HCT116 (cell line): Measurements from ENCODE around the gene SUGP2. TPM values are rescaled to one million over a fixed set of nuclear protein-coding genes. Genes with fewer than 3 reads are reported as not detected.

ENCODE experiments used
- ATAC-seq: fragments of 200-7000 bp; cut with Tn5 transposase; 2 replicates; pipeline ENCODE4 v1.9.1; 2020; ENCODE audit warnings: mild to moderate bottlenecking, moderate library complexity
- BruUV-seq: library from RNA; stranded (reverse); fragments of 400-500 nt; replicated peaks from 2 replicates; lab custom pipeline; 2021; lab: Mats Ljungman, UMichigan
- CTCF ChIA-PET: fragments of 300-600 bp; sonication (Branson Sonifier 250); formaldehyde crosslinking; loops from one replicate; lab custom pipeline; 2021; ENCODE audit warnings: antibody characterized with exemption; lab: Charles Lee
- POLR2A ChIA-PET: fragments of 300-600, 350-600 bp; sonication (Branson Sonifier 250); formaldehyde crosslinking; loops from one replicate; lab custom pipeline; 2021; ENCODE audit warnings: antibody characterized with exemption; lab: Charles Lee
- RAD21 ChIA-PET, 2 experiments: fragments of 300-600 bp; sonication (Branson Sonifier 250); formaldehyde crosslinking; loops; one replicate each; lab custom pipeline; 2023; ENCODE audit warnings: low total read pairs in 2 of 2; ENCODE audit not compliant: uncharacterized antibody in 2 of 2, unreplicated experiment in 2 of 2, low non-redundant PET in 1 of 2; lab: Charles Lee
- DNase-seq: peaks from one replicate; pipeline ENCODE4 v3.0.0-alpha.2; 2010; ENCODE audit warnings: low read depth, low spot score
- H2AFZ ChIP-seq: fragments of 200-600 bp; shearing (Covaris generic), sonication (generic); 2 replicates; pipeline ENCODE4 v1.6.1; 2017; ENCODE audit warnings: low read depth, mixed run types, mixed read lengths, antibody characterized with exemption, low read length; ENCODE audit not compliant: poor library complexity, severe bottlenecking
- H3K27ac ChIP-seq: 2 replicates; pipeline ENCODE4 v1.5.1; 2012; ENCODE audit warnings: low read depth, low read length
- H3K27me3 ChIP-seq: fragments of 200-600 bp; sonication (generic); 2 replicates; pipeline ENCODE4 v1.6.1; 2016; ENCODE audit warnings: mixed run types, low read length, mixed read lengths; ENCODE audit not compliant: insufficient read depth
- H3K36me3 ChIP-seq, 2 experiments: fragments of 200-500 bp in 1 of 2; fragments of 200-600 bp in 1 of 2; sonication (Bioruptor generic) in 1 of 2; sonication (generic) in 1 of 2; 2 replicates each; pipeline versions ENCODE4 v1.5.1 to v1.6.1; 2014 to 2016; ENCODE audit warnings: low read length in 2 of 2, inconsistent platforms in 1 of 2, mixed read lengths in 1 of 2, mixed run types in 1 of 2; ENCODE audit not compliant: insufficient read depth in 2 of 2, control insufficient read depth in 1 of 2
- H3K4me1 ChIP-seq, 2 experiments: fragments of 200-600 bp in 1 of 2; sonication (generic) in 1 of 2; 2 replicates each; pipeline versions ENCODE4 v1.5.1 to v1.6.1; 2012 to 2017; ENCODE audit warnings: low read length in 2 of 2, inconsistent platforms in 1 of 2, mild to moderate bottlenecking in 1 of 2, mixed read lengths in 1 of 2, mixed run types in 1 of 2, moderate library complexity in 1 of 2; ENCODE audit not compliant: insufficient read depth in 2 of 2, control insufficient read depth in 1 of 2
- H3K4me2 ChIP-seq: fragments of 200-600 bp; sonication (generic); 2 replicates; pipeline ENCODE4 v1.6.1; 2017; ENCODE audit warnings: mixed run types, low read length, mixed read lengths
- H3K4me3 ChIP-seq, 2 experiments: fragments of 200-600 bp in 1 of 2; sonication (generic) in 1 of 2; replicated peaks in 1 of 2; 2 replicates each; pipeline ENCODE4 v1.5.1; 2011 to 2016; ENCODE audit warnings: low read length in 2 of 2, control low read depth in 1 of 2, low read depth in 1 of 2, mild to moderate bottlenecking in 1 of 2, mixed read lengths in 1 of 2, mixed run types in 1 of 2
- H3K79me2 ChIP-seq: fragments of 200-600 bp; sonication (generic); 2 replicates; pipeline ENCODE4 v1.6.1; 2017; ENCODE audit warnings: mild to moderate bottlenecking, mixed run types, low read length, moderate library complexity, mixed read lengths; ENCODE audit not compliant: insufficient read depth
- H3K9ac ChIP-seq: fragments of 200-600 bp; sonication (generic); 2 replicates; pipeline ENCODE4 v1.6.1; 2016; ENCODE audit warnings: low read length, mixed read lengths
- H3K9me2 ChIP-seq: fragments of 200-600 bp; sonication (generic), shearing (Covaris generic); 2 replicates; pipeline ENCODE4 v1.6.1; 2017; ENCODE audit warnings: mixed run types, mild to moderate bottlenecking, moderate library complexity; ENCODE audit not compliant: insufficient read depth
- H3K9me3 ChIP-seq, 2 experiments: fragments of 200-500 bp in 1 of 2; fragments of 200-600 bp in 1 of 2; sonication (Bioruptor generic) in 1 of 2; sonication (generic) in 1 of 2; 2 replicates each; pipeline ENCODE4 v1.6.1; 2014 to 2017; ENCODE audit warnings: low read length in 2 of 2, mixed read lengths in 2 of 2, inconsistent platforms in 1 of 2, low read depth in 1 of 2, mild to moderate bottlenecking in 1 of 2, mixed run types in 1 of 2, moderate library complexity in 1 of 2; ENCODE audit not compliant: control insufficient read depth in 1 of 2, insufficient read depth in 1 of 2
- H4K20me1 ChIP-seq: fragments of 200-600 bp; sonication (generic), shearing (Covaris generic); 2 replicates; pipeline ENCODE4 v1.6.1; 2017; ENCODE audit warnings: mixed run types, mild to moderate bottlenecking, moderate library complexity; ENCODE audit not compliant: insufficient read depth
- CBX3 ChIP-seq: IDR thresholded peaks from 2 replicates; pipeline ENCODE4 v1.6.1; 2012; ENCODE audit warnings: low read depth
- ELF1 ChIP-seq: IDR thresholded peaks from 2 replicates; pipeline ENCODE4 v1.6.1; 2012; ENCODE audit warnings: low read depth, borderline replicate concordance
- EZH2phosphoT487 ChIP-seq: fragments of 200-600 bp; IDR thresholded peaks from 2 replicates; pipeline ENCODE4 v1.6.1; 2018; ENCODE audit warnings: antibody characterized with exemption, borderline replicate concordance
- FOSL1 ChIP-seq: IDR thresholded peaks from 2 replicates; pipeline ENCODE4 v1.6.1; 2012; ENCODE audit warnings: low read depth
- POLR2AphosphoS5 ChIP-seq: IDR thresholded peaks from 2 replicates; pipeline ENCODE4 v1.6.1; 2011; ENCODE audit warnings: mild to moderate bottlenecking, low read depth, low read length, moderate library complexity
- REST ChIP-seq: IDR thresholded peaks from 2 replicates; pipeline ENCODE4 v1.6.1; 2012; ENCODE audit warnings: low read depth
- ZFX ChIP-seq: fragments of 450-650 bp; IDR thresholded peaks from 2 replicates; pipeline ENCODE4 v1.6.1; 2017
- ZNF274 ChIP-seq: fragments of 200-500 bp; sonication (Bioruptor generic); IDR thresholded peaks from 2 replicates; pipeline ENCODE4 v1.6.1; 2014; ENCODE audit warnings: mild to moderate bottlenecking, low read depth, low read length, inconsistent platforms
- intact Hi-C: fragments of 100-400 bp; cut with micrococcal nuclease; formaldehyde crosslinking; loops from 2 replicates; pipeline ENCODE4 v1.10.0; 2022
- total RNA-seq: library from RNA; stranded (reverse); gene quantifications from one replicate; pipeline ENCODE4 v1.2.1, GENCODE V29; 2021; ENCODE audit not compliant: unreplicated experiment
- TF ChIP-seq, protein P1 (sequence below): IDR thresholded peaks from 2 replicates; pipeline ENCODE4 v1.6.1; 2012

The SUGP2 gene
- total RNA-seq, 1 experiment from 2014 or later: 82.4 TPM

- no peak overlapping the region for H2AFZ ChIP-seq
- ChIA-PET POLR2A (no interaction called here), CTCF (interaction anchor here (0.7 kb wide), 1 partner anchor 87 kb away, joined by 3 read pairs; no protein-coding TSS in a partner anchor), RAD21 (interaction anchor here in 1 of 2 experiments (0.6 kb wide), 1 partner anchor 10 kb away, joined by 5 read pairs; no protein-coding TSS in a partner anchor)
- H3K9me2 ChIP-seq: no peaks in the 10 kb centered on the region
- H3K79me2 ChIP-seq: no peaks in the 10 kb centered on the region
- H3K4me2 ChIP-seq: no peak overlapping the region
- DNase-seq (no peak), ATAC-seq (no peak)
- intact Hi-C loops: no loop called here
- H3K9ac ChIP-seq: no peak overlapping the region
- H3K4me1 ChIP-seq: no peaks in the 10 kb centered on the region
- H3K9me3 ChIP-seq: no peaks in the 10 kb centered on the region
- H3K4me3 ChIP-seq: no peak overlapping the region
- H3K27me3 ChIP-seq: no peaks in the 10 kb centered on the region
- H3K27ac ChIP-seq: no peak overlapping the region
- H3K36me3 ChIP-seq: peaks cover 3 to 57% of the 10 kb centered on the region in 2 experiments; a peak in 2 of 4 replicates
- H4K20me1 ChIP-seq: no peaks in the 10 kb centered on the region
- no TSS peak for BruUV-seq
- TF ChIP-seq, protein P1, sequence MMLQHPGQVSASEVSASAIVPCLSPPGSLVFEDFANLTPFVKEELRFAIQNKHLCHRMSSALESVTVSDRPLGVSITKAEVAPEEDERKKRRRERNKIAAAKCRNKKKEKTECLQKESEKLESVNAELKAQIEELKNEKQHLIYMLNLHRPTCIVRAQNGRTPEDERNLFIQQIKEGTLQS: no peak
- no peak for TF ChIP-seq ZFX
- TF ChIP-seq REST: no peak
- no peak for TF ChIP-seq FOSL1
- no peak for TF ChIP-seq CBX3
- TF ChIP-seq ZNF274: no peak
- TF ChIP-seq EZH2phosphoT487: no peak
- no peak for TF ChIP-seq POLR2AphosphoS5
- TF ChIP-seq ELF1: no peak
These were observed 22.4 kb upstream of the SUGP2 start for GRCh38 chr19:19055701-19056100.
